DMS79 treated with DMSO at 0.1 percent for 48 hours (cell line): ENCODE measurements around the gene GMPS.
"Not testable (repeated sequence)": the region's sequence is repeated elsewhere in the genome, so short reads cannot be mapped to it uniquely, and the experiment has no call there.

Experiments used
- DNase-seq: peaks from one replicate; lab custom pipeline; 2025; lab: John Stamatoyannopoulos, UW

The GMPS gene

GRCh38 chr3:155872904-155873646 is 2.6 kb downstream of the GMPS start:
- no peak for DNase-seq

GRCh38 chr3:155876037-155876436 is 5.6 kb downstream of the GMPS start:
- DNase-seq = no peak

GRCh38 chr3:155876503-155876902 is 6.1 kb downstream of the GMPS start:
- no peak for DNase-seq

GRCh38 chr3:155880286-155880685 is 9.8 kb downstream of the GMPS start:
- no peak for DNase-seq

GRCh38 chr3:155884292-155884691 is 13.8 kb downstream of the GMPS start:
- no peak for DNase-seq

- DNase-seq = no peak
Measured at GRCh38 chr3:155885292-155885691, 14.8 kb downstream of the GMPS start.

GRCh38 chr3:155886348-155886747 is 15.9 kb downstream of the GMPS start:
- not testable (repeated sequence) for DNase-seq

- no peak for DNase-seq
Measured at GRCh38 chr3:155886915-155887314, 16.5 kb downstream of the GMPS start.

- no peak for DNase-seq
Measured at GRCh38 chr3:155889212-155889611, 18.8 kb downstream of the GMPS start.

- no peak for DNase-seq
Measured at GRCh38 chr3:155889952-155890351, 19.5 kb downstream of the GMPS start.

GRCh38 chr3:155890671-155891190 is 20.3 kb downstream of the GMPS start:
- no peak for DNase-seq

- no peak for DNase-seq
Measured at GRCh38 chr3:155891321-155891720, 20.9 kb downstream of the GMPS start.

- no peak for DNase-seq
Measured at GRCh38 chr3:155895379-155895900, 25.0 kb downstream of the GMPS start.

GRCh38 chr3:155906900-155907299 is 36.5 kb downstream of the GMPS start:
- DNase-seq = no peak

GRCh38 chr3:155908086-155908485 is 37.6 kb downstream of the GMPS start:
- no peak for DNase-seq

- DNase-seq = no peak
Measured at GRCh38 chr3:155908605-155909004, 38.2 kb downstream of the GMPS start.

GRCh38 chr3:155912090-155912489 is 41.6 kb downstream of the GMPS start:
- DNase-seq = no peak

GRCh38 chr3:155912579-155913190 is 42.2 kb downstream of the GMPS start:
- no peak for DNase-seq

- DNase-seq = no peak
Measured at GRCh38 chr3:155917781-155918180, 47.3 kb downstream of the GMPS start.

GRCh38 chr3:155919728-155920127 is 49.3 kb downstream of the GMPS start:
- no peak for DNase-seq

GRCh38 chr3:155921486-155921885 is 51.0 kb downstream of the GMPS start:
- DNase-seq = no peak

GRCh38 chr3:155934230-155934629 is 63.8 kb downstream of the GMPS start:
- DNase-seq = no peak

- DNase-seq = no peak
Measured at GRCh38 chr3:155938409-155938808, 68.0 kb downstream of the GMPS start.
